SK-N-SH (cell line): ENCODE results near the gene VEGFB. TPM values are rescaled to one million over a fixed set of nuclear protein-coding genes. Genes with fewer than 3 reads are reported as not detected.

ENCODE experiments used
- CTCF ChIA-PET: fragments of 300-600, 350-600 bp; formaldehyde crosslinking; extraction: SDS; loops from one replicate; lab custom pipeline; 2021; lab: Yijun Ruan, JAX
- POLR2A ChIA-PET: fragments of 350-600 bp; sonication (Branson Sonifier 250); formaldehyde crosslinking; extraction: SDS; loops from one replicate; lab custom pipeline; 2020; ENCODE audit warnings: antibody characterized with exemption, inconsistent platforms; lab: Yijun Ruan, JAX
- DNase-seq: peaks from one replicate; pipeline ENCODE4 v3.0.0; 2012
- H2AFZ ChIP-seq: fragments of 200-600 bp; sonication (generic); 2 replicates; pipeline ENCODE4 v1.8.1; 2016; ENCODE audit warnings: antibody characterized with exemption, mild to moderate bottlenecking, low read depth
- H3F3A ChIP-seq: fragments of 200-600 bp; sonication (generic); replicated peaks from 2 replicates; pipeline ENCODE3; 2016; ENCODE audit warnings: antibody characterized with exemption, mild to moderate bottlenecking; ENCODE audit not compliant: insufficient read depth
- H3K27ac ChIP-seq, 2 experiments: fragments of 200-500 bp in 1 of 2; fragments of 200-600 bp in 1 of 2; sonication (Bioruptor generic) in 1 of 2; sonication (generic), shearing (Covaris generic) in 1 of 2; 2 replicates each; pipeline versions ENCODE4 v1.5.1 to v1.6.1; 2014 to 2016; ENCODE audit warnings: low read depth in 2 of 2, inconsistent platforms in 1 of 2, low read length in 1 of 2, mild to moderate bottlenecking in 1 of 2, mixed read lengths in 1 of 2
- H3K27me3 ChIP-seq: fragments of 200-600 bp; sonication (generic), shearing (Covaris generic); 2 replicates; pipeline ENCODE4 v1.6.1; 2016; ENCODE audit warnings: mixed run types; ENCODE audit not compliant: insufficient read depth
- H3K36me3 ChIP-seq, 2 experiments: fragments of 200-500 bp in 1 of 2; fragments of 200-600 bp in 1 of 2; sonication (Bioruptor generic) in 1 of 2; sonication (generic) in 1 of 2; replicated peaks in 1 of 2; 2 replicates each; pipeline versions ENCODE3 to v1.5.1; 2014 to 2016; ENCODE audit warnings: low read length in 1 of 2, mild to moderate bottlenecking in 1 of 2; ENCODE audit not compliant: insufficient read depth in 2 of 2, control insufficient read depth in 1 of 2
- H3K4me1 ChIP-seq, 2 experiments: fragments of 200-500 bp in 1 of 2; fragments of 200-600 bp in 1 of 2; sonication (Bioruptor generic) in 1 of 2; sonication (generic), shearing (Covaris generic) in 1 of 2; 2 replicates each; pipeline versions ENCODE4 v1.5.1 to v1.6.1; 2014 to 2016; ENCODE audit warnings: low read depth in 1 of 2, low read length in 1 of 2, mixed run types in 1 of 2; ENCODE audit not compliant: insufficient read depth in 2 of 2, control insufficient read depth in 1 of 2
- H3K4me2 ChIP-seq: fragments of 200-600 bp; sonication (generic), shearing (Covaris generic); 2 replicates; pipeline ENCODE4 v1.6.1; 2017; ENCODE audit warnings: mixed run types
- H3K4me3 ChIP-seq, 2 experiments: fragments of 200-500 bp in 1 of 2; fragments of 200-600 bp in 1 of 2; sonication (Bioruptor generic) in 1 of 2; sonication (generic), shearing (Covaris generic) in 1 of 2; 2 replicates each; pipeline versions ENCODE4 v1.5.1 to v1.8.1; 2014 to 2016; ENCODE audit warnings: low read depth in 2 of 2, inconsistent platforms in 1 of 2, low read length in 1 of 2, mild to moderate bottlenecking in 1 of 2, mixed read lengths in 1 of 2, moderate library complexity in 1 of 2
- H3K79me2 ChIP-seq: fragments of 200-600 bp; sonication (generic); 2 replicates; pipeline ENCODE4 v1.8.1; 2017; ENCODE audit warnings: mild to moderate bottlenecking; ENCODE audit not compliant: insufficient read depth
- H3K9ac ChIP-seq: fragments of 200-600 bp; sonication (generic); 2 replicates; pipeline ENCODE4 v1.6.1; 2017; ENCODE audit warnings: mixed run types
- H3K9me2 ChIP-seq: fragments of 200-600 bp; sonication (generic); 2 replicates; pipeline ENCODE4 v1.6.1; 2017; ENCODE audit warnings: mixed run types
- H3K9me3 ChIP-seq: fragments of 200-600 bp; sonication (generic); 2 replicates; pipeline ENCODE4 v1.6.1; 2017; ENCODE audit warnings: mixed run types, mild to moderate bottlenecking, moderate library complexity
- H4K20me1 ChIP-seq: fragments of 200-600 bp; sonication (generic); 2 replicates; pipeline ENCODE4 v1.6.1; 2017; ENCODE audit warnings: mild to moderate bottlenecking, mixed run types; ENCODE audit not compliant: insufficient read depth
- CTCF ChIP-seq: fragments of 200-600 bp; sonication (generic); IDR thresholded peaks from 2 replicates; pipeline ENCODE4 v1.6.1; 2017; ENCODE audit warnings: antibody characterized with exemption, mild to moderate bottlenecking, moderate library complexity
- ELF1 ChIP-seq: IDR thresholded peaks from 2 replicates; pipeline ENCODE4 v1.4.0; 2012
- FOSL2 ChIP-seq: IDR thresholded peaks from 2 replicates; pipeline ENCODE4 v1.4.0; 2012; ENCODE audit warnings: low read depth, mild to moderate bottlenecking, moderate library complexity, borderline replicate concordance
- FOXM1 ChIP-seq: IDR thresholded peaks from 2 replicates; pipeline ENCODE4 v1.4.0; 2012; ENCODE audit warnings: low read depth, mild to moderate bottlenecking
- GATA2 ChIP-seq: sonication (generic); formaldehyde crosslinking; IDR thresholded peaks from 2 replicates; pipeline ENCODE4 v1.5.0; 2020; ENCODE audit warnings: mild to moderate bottlenecking, missing genetic modification reagents
- IRF3 ChIP-seq: fragments of 150-350 bp; IDR thresholded peaks from 2 replicates; pipeline ENCODE4 v1.6.1; 2016; ENCODE audit warnings: mild to moderate bottlenecking, low read depth, low read length
- JUND ChIP-seq: IDR thresholded peaks from 2 replicates; pipeline ENCODE4 v1.4.0; 2012
- MEF2A ChIP-seq: IDR thresholded peaks from 2 replicates; pipeline ENCODE4 v1.4.0; 2012; ENCODE audit warnings: low read depth, borderline replicate concordance
- RFX5 ChIP-seq: IDR thresholded peaks from 2 replicates; pipeline ENCODE4 v1.6.1; 2012; ENCODE audit warnings: mild to moderate bottlenecking, improper control_type of control experiment, low read length
- SMC3 ChIP-seq: IDR thresholded peaks from 2 replicates; pipeline ENCODE4 v1.6.1; 2012; ENCODE audit warnings: low read depth, low read length, improper control_type of control experiment
- YY1 ChIP-seq: IDR thresholded peaks from 2 replicates; pipeline ENCODE4 v1.4.0; 2012; ENCODE audit warnings: low read depth, mild to moderate bottlenecking
- ZBTB33 ChIP-seq: IDR thresholded peaks from 2 replicates; pipeline ENCODE4 v1.4.0; 2012; ENCODE audit warnings: low read depth, borderline replicate concordance
- WGBS: methylation state at CpG from one replicate; pipeline ENCODE4 v1.1.6; 2017; ENCODE audit warnings: low lambda C conversion rate; 5-methylcytosine and 5-hydroxymethylcytosine counted together
- polyA plus RNA-seq, 3 experiments: library from polyadenylated mRNA; depleted of rRNA; stranded (reverse); fragments of >200 nt; gene quantifications; 2 replicates each; pipeline ENCODE4 v1.2.3, GENCODE V29; 2012

Gene VEGFB
- polyA plus RNA-seq, 1 of the 3 experiments (the other 2 are of a cell fraction): 29.9 TPM

- no peak for TF ChIP-seq GATA2 (CRISPR knock-in tag)
Observed at GRCh38 chr11:64256300-64256699, 21.9 kb downstream of the VEGFB start (continued).

- WGBS: 83% methylated on average over 7 of the region's 24 CpGs
- Histone ChIP-seq H3K4me1 (peaks cover 3 to 12% of the 10 kb centered on the region in 2 experiments; a peak in 3 of 4 replicates), H4K20me1 (peaks cover 6% of the 10 kb centered on the region), H3F3A (peaks cover 3% of the 10 kb centered on the region), H3K36me3 (peaks cover 22 to 43% of the 10 kb centered on the region in 2 experiments), H3K9me2 (no peaks in the 10 kb centered on the region), H3K4me3 (no peak overlapping the region), H3K4me2 (no peak overlapping the region), H3K9ac (no peak overlapping the region), H2AFZ (no peak overlapping the region), H3K79me2 (peaks cover 11% of the 10 kb centered on the region), H3K9me3 (no peaks in the 10 kb centered on the region), H3K27me3 (no peaks in the 10 kb centered on the region), H3K27ac (no peak overlapping the region)
- ChIA-PET POLR2A (no interaction called here), CTCF (interaction anchor here (0.7 to 1.2 kb wide), 3 partner anchors 11 to 54 kb away, joined by 3 read pairs; no protein-coding TSS in a partner anchor)
- no peak for DNase-seq
- no peak for TF ChIP-seq SMC3
- no peak for TF ChIP-seq YY1
- no peak for TF ChIP-seq CTCF
- TF ChIP-seq FOSL2: no peak
- no peak for TF ChIP-seq ZBTB33
- TF ChIP-seq IRF3: no peak
- no peak for TF ChIP-seq RFX5
- TF ChIP-seq JUND: no peak
- TF ChIP-seq MEF2A: no peak
- TF ChIP-seq ELF1: no peak
- TF ChIP-seq FOXM1: no peak
Observed at GRCh38 chr11:64258356-64258755, 24.0 kb downstream of the VEGFB start.
